Activated CD4-positive, CD25-positive, alpha-beta regulatory T cell treated with anti-CD3 and anti-CD28 coated beads, Interleukin-2, amount 50 U/mL, for 72 hours (primary cell): ENCODE data around the gene CFAP90.

ENCODE experiments used
- DNase-seq: peaks from one replicate; pipeline ENCODE4 v3.0.0; 2021

The CFAP90 gene

GRCh38 chr5:7815892-7816534 lies 34.9 kb downstream of the CFAP90 start:
- peak; percentile 74 for DNase-seq

GRCh38 chr5:7814816-7815215 lies 36.1 kb downstream of the CFAP90 start:
- DNase-seq, result no peak

- DNase-seq, result no peak
These were observed 37.4 kb downstream of the CFAP90 start for GRCh38 chr5:7813576-7813975.

GRCh38 chr5:7813007-7813406 lies 37.9 kb downstream of the CFAP90 start:
- no peak for DNase-seq

GRCh38 chr5:7811715-7812114 lies 39.2 kb downstream of the CFAP90 start:
- DNase-seq, result no peak

GRCh38 chr5:7808998-7809397 lies 41.9 kb downstream of the CFAP90 start:
- no peak for DNase-seq

GRCh38 chr5:7805379-7805778 lies 45.6 kb downstream of the CFAP90 start:
- no peak for DNase-seq

GRCh38 chr5:7803937-7804336 lies 47.0 kb downstream of the CFAP90 start:
- DNase-seq, result no peak

GRCh38 chr5:7802855-7803254 lies 48.1 kb downstream of the CFAP90 start:
- no peak for DNase-seq

GRCh38 chr5:7801891-7802614 lies 48.9 kb downstream of the CFAP90 start:
- no peak for DNase-seq

- DNase-seq, result no peak
These were observed 55.6 kb downstream of the CFAP90 start for GRCh38 chr5:7795306-7795705.

- DNase-seq, result no peak
These were observed 56.1 kb downstream of the CFAP90 start for GRCh38 chr5:7794823-7795222.

- DNase-seq, result no peak
These were observed 56.6 kb downstream of the CFAP90 start for GRCh38 chr5:7794311-7794710.

GRCh38 chr5:7793895-7794294 lies 57.0 kb downstream of the CFAP90 start:
- no peak for DNase-seq

GRCh38 chr5:7789567-7789966 lies 61.4 kb downstream of the CFAP90 start:
- no peak for DNase-seq

GRCh38 chr5:7787770-7788169 lies 63.2 kb downstream of the CFAP90 start:
- no peak for DNase-seq

- no peak for DNase-seq
These were observed 66.1 kb downstream of the CFAP90 start for GRCh38 chr5:7784683-7785380.

GRCh38 chr5:7781899-7782298 lies 69.0 kb downstream of the CFAP90 start:
- DNase-seq, result no peak
